ENCODE results near the gene THAP10.

The THAP10 gene

DNA sequence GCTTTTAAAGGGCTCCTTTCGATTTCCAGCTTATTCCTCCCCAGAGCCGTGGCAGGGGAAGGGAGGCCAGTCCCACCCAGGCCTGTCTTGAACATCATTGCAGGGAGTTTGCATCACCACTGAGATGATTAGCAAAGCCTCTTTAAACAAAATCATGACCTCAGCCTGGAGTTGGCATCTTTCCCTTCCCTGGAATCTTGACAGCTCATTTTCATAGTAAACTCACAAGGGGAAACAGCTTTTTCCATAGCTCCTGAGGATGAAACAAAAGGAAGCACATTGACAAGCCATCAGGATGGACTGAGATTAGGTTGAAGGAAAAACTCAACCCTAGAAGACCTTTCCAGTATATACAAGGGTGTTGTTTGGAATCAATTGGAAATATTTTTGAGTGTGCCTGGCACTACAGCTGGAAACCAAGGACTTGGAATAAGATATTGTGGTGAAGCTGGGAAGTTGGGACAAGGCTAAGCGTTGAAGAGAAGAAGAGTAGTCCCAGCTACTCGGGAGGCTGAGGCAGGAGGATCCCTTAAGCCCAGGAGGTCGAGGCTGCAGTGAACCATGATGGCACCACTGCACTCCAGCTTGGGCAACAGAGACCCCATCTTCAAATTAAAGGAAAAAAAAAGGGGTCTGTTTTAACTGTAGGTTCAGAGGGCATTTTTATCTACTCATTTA, 35.2 kb downstream of the THAP10 start:
- peak overlapping the region; percentile 44 for H3K4me3 ChIP-seq (ENCODE audit: low read depth, low read length)
- TF ChIP-seq, protein P1, sequence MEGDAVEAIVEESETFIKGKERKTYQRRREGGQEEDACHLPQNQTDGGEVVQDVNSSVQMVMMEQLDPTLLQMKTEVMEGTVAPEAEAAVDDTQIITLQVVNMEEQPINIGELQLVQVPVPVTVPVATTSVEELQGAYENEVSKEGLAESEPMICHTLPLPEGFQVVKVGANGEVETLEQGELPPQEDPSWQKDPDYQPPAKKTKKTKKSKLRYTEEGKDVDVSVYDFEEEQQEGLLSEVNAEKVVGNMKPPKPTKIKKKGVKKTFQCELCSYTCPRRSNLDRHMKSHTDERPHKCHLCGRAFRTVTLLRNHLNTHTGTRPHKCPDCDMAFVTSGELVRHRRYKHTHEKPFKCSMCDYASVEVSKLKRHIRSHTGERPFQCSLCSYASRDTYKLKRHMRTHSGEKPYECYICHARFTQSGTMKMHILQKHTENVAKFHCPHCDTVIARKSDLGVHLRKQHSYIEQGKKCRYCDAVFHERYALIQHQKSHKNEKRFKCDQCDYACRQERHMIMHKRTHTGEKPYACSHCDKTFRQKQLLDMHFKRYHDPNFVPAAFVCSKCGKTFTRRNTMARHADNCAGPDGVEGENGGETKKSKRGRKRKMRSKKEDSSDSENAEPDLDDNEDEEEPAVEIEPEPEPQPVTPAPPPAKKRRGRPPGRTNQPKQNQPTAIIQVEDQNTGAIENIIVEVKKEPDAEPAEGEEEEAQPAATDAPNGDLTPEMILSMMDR (IDR thresholded peaks at IDR 0.05; ENCODE audit: low read depth, low read length), result no peak

DNA sequence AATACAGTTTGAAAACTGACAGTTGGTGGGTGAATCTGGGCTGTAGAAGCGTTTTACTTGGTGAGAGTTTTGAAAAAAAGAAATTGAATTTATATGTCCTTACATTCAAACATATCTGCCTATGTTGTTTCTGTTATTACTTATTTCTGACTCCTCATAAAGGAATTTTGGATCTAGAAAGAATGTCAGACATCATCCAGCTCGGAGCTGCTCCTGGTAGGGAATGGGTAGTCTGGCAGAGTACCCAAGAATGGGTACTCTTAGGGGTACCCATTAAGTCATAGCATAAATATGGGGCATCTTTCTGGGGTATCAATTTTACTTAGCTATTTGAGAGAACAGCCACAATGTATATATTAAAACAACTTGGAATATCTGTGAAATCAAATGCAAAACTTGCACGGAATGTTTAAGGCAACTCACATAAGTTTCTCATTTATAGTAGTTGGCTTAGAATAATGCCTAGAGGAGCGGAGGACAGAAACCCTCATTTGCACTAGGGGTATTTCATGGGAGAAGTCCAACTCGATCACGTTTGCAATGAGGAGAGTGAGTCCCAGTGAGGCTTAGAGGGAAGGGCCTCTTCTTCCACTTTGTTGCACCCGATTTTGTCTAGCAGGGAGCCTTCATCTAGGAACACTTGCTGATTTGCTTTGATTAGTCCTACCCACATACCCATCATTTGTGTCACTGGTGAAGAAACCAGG, 35.9 kb downstream of the THAP10 start:
- TF ChIP-seq, protein P1 (IDR thresholded peaks at IDR 0.05; ENCODE audit: low read depth, low read length), result no peak
- peak overlapping the region; percentile 44 for H3K4me3 ChIP-seq (ENCODE audit: low read depth, low read length)

DNA sequence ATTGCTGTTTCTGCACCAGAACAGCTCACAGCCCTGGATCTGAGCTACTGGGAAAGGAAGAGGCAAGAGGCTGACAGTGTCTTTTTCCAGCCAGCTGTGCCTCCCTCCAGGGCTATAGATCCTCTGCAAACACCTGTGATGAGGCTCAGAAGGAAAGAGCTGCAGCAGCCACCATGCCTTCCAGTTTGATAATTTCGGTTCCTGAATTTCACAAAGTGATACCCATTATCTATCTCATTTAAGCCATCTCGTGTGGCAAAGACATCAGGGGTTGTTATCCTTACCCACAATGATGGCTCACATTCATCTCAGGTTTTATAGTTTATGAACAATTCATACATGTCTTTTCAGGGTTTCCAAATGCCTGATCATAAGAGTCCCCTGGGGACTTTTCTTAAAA, 36.5 kb downstream of the THAP10 start:
- peak overlapping the region; percentile 44 for H3K4me3 ChIP-seq (ENCODE audit: low read depth, low read length)
- TF ChIP-seq, protein P1 (IDR thresholded peaks at IDR 0.05; ENCODE audit: low read depth, low read length), result no peak

DNA sequence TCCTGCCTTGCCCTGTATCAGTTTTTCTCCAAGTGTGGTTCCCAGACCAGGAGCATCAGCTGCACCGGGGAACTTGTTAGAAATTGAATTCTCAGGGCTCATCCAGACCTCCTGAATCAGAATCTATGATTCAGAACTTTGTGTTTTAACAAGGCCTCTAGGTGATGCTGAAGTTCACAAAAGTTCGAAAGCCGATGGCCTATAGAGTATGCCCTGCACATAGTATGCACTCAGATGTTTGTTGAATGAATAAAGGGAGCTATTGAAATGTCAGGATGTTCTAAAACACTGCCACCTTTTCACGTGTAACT, 37.6 kb downstream of the THAP10 start:
- peak overlapping the region; percentile 79 for H3K4me3 ChIP-seq (ENCODE audit: low read depth, low read length)
- TF ChIP-seq, protein P1 (IDR thresholded peaks at IDR 0.05; ENCODE audit: low read depth, low read length), result no peak

DNA sequence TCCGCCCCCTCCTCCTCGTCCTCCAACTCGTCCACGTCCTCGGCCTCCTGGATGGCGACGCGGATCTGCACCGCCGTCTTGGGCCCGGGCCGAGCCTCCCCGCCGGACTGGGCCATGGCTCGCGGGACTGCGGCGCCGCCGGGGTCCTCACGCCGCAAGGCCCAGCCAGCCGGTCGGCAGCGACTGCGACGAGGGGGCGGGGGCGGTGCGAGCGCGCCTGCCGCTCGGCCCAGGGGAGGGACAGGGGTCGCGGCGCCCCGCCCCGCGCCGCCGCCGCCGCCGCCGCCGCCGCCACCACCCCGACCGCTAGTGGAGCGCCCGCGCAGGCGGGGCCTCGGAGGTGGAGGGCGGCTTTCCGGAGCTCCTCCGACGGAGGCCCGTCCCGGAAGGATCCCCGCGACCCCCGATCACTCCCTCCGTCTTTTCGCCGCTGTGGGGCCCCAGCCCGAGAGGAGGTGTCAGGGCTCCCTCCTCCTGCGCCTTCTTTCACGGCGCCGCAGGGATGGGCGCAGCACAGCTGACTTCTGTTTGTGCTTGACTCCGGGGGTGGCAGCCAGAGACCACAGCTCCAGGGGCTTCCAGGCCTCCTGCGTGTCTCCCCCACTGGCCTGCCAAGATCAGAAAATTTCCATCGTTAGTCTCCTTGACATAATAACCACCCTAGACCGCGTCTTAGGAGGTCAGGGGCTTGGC, 38.1 kb downstream of the THAP10 start, which contains the start of gene LARP6:
Gene LARP6, minus strand, starts transcription at position 185 of the 693 bp plus-strand sequence. Its CDS starts 69 bp downstream, at position 116.
- peak within 1 kb of the TSS; percentile 79 for H3K4me3 ChIP-seq (ENCODE audit: low read depth, low read length)
- TF ChIP-seq, protein P1 (IDR thresholded peaks at IDR 0.05; ENCODE audit: low read depth, low read length), result no peak

- TF ChIP-seq, protein P1 (IDR thresholded peaks at IDR 0.05; ENCODE audit: low read depth, low read length), result no peak
- H3K4me3 ChIP-seq (ENCODE audit: low read depth, low read length), result peak overlapping the region; percentile 79
Observed at GRCh38 chr15:70853318-70853972, 38.8 kb downstream of the THAP10 start.
